ENCODE results near the gene TSNAX.

- TF ChIP-seq ZNF274 (IDR thresholded peaks at IDR 0.05; ENCODE audit: low read depth, low read length) (no peak), SUZ12 (IDR thresholded peaks at IDR 0.05; ENCODE audit: extremely low read depth, insufficient read depth, insufficient read length) (no peak)
These were observed 34.9 kb upstream of the TSNAX start for GRCh38 chr1:231493421-231494185.

Data from NT2/D1 (cell line).